Chondrocyte (in vitro differentiated cells): ENCODE data around the gene SF3B4. TPM values are rescaled to one million over a fixed set of nuclear protein-coding genes. Genes with fewer than 3 reads are reported as not detected.

Experiments used
- DNase-seq: peaks from one replicate; pipeline ENCODE4 v3.0.0; 2021; ENCODE audit warnings: mixed read lengths, low spot score
- H3K27ac Mint-ChIP-seq: one replicate; pipeline ENCODE4 v1.8.0; 2021; ENCODE audit warnings: mild to moderate bottlenecking, moderate library complexity, mixed read lengths; ENCODE audit not compliant: unreplicated experiment
- H3K27me3 Mint-ChIP-seq: 2 replicates; pipeline ENCODE4 v1.8.0; 2021; ENCODE audit warnings: low read depth, mixed read lengths
- H3K36me3 Mint-ChIP-seq: 2 replicates; pipeline ENCODE4 v1.8.0; 2021; ENCODE audit warnings: low read depth, mixed read lengths
- H3K4me1 Mint-ChIP-seq: 2 replicates; pipeline ENCODE4 v1.8.0; 2021; ENCODE audit warnings: low read depth, mild to moderate bottlenecking, mixed read lengths
- H3K4me3 Mint-ChIP-seq: one replicate; pipeline ENCODE4 v1.8.0; 2021; ENCODE audit warnings: mild to moderate bottlenecking, moderate library complexity, mixed read lengths; ENCODE audit not compliant: unreplicated experiment
- H3K9me3 Mint-ChIP-seq: 2 replicates; pipeline ENCODE4 v1.8.0; 2021; ENCODE audit warnings: low read depth, mixed read lengths
- CTCF ChIP-seq: fragments of 200-600 bp; sonication (generic); IDR thresholded peaks from 2 replicates; pipeline ENCODE4 v1.5.0; 2021; ENCODE audit warnings: antibody characterized with exemption, mild to moderate bottlenecking, moderate library complexity
- total RNA-seq: library from RNA; stranded (reverse); gene quantifications from 3 replicates; pipeline ENCODE4 v1.2.1, GENCODE V29; 2021

Gene SF3B4
- total RNA-seq, 1 donor from 2014 or later: 58.2 TPM

DNA sequence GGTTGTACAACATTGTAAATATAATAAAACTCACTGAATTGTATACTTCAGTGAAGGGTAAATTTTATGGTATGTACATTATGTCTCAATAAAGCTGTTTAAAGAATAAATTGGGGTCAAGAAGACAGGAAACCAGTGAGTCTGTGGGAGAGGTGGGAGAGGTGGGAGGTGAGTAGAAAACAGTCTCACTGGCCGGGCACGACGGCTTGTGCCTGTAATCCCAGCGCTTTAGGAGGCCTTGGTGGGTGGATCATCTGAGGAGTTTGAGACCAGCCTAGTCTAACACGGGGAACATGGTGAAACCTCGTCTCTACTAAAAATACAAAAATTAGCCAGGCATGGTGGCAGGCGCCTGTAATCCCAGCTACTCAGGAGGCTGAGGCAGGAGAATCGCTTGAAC is 4.9 kb upstream of the SF3B4 start:
- Mint-ChIP-seq H3K9me3 (no peaks in the 10 kb centered on the region), H3K36me3 (peaks cover 21% of the 10 kb centered on the region), H3K4me1 (peaks cover 48% of the 10 kb centered on the region), H3K27ac (no peak overlapping the region), H3K4me3 (no peak overlapping the region), H3K27me3 (no peaks in the 10 kb centered on the region)
- TF ChIP-seq CTCF: no peak
- DNase-seq: no peak

DNA sequence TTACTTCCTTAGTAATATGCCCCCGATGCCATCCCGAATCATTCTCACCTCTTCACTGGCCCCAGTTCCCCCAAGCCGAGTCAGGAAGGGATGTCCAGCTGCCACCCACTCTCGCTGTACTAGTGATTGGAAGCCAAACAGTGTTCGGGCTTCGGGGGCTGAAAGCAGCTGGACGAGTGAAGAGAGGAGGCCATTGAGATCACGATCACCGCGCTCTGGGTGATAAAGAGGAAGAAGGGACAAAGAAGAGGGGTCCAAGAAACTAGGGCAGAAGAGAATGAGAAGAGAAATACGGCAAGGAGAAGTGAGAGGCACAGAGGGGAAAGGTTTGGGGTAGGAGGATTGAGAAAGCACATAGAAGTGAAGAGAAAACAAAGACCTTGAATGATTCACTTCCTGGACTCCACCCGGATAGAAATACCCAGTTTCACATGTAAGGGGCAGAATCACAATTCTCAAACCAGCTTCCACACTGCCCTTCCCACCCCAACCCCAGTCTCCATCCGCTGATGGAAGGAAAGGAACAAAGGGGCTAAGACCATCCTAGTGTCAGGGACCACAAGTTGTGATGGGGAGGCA is 3.7 kb upstream of the SF3B4 start:
- Mint-ChIP-seq H3K4me1 (peaks cover 43% of the 10 kb centered on the region), H3K27ac (peak overlapping the region; percentile 76)

DNA sequence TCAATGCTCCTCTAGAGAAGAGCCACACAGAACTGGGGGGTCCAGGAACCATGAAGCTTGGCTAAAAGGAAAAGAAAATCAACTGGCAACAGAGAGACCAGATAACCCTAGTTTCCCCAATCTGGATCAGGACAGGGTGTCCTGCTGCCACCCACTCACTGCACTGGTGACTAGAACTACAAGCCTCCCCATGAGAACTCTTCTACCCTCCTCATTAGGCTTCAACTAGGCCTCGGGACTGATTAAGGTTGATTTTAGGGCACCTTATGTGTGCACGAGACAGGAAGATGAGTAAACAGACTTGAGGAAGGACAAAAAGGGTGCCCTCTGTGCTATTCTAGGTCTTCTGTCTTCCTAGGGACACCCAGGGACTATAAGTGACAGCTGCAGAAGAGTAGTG is 2.3 kb upstream of the SF3B4 start:
- no peak for TF ChIP-seq CTCF
- Mint-ChIP-seq H3K4me3 (no peak overlapping the region), H3K4me1 (peaks cover 47% of the 10 kb centered on the region), H3K36me3 (peaks cover 34% of the 10 kb centered on the region), H3K27me3 (no peaks in the 10 kb centered on the region), H3K27ac (no peak overlapping the region), H3K9me3 (no peaks in the 10 kb centered on the region)
- no peak for DNase-seq

More for the DNA sequence above, 3.7 kb upstream of the SF3B4 start:
- H3K9me3 Mint-ChIP-seq: no peaks in the 10 kb centered on the region
- no peaks in the 10 kb centered on the region for H3K27me3 Mint-ChIP-seq
- no peak overlapping the region for H3K4me3 Mint-ChIP-seq
- peaks cover 24% of the 10 kb centered on the region for H3K36me3 Mint-ChIP-seq
- no peak for DNase-seq
- no peak for TF ChIP-seq CTCF

- Mint-ChIP-seq H3K4me1 (peaks cover 51% of the 10 kb centered on the region), H3K4me3 (peak overlapping the region; percentile 99), H3K36me3 (peaks cover 42% of the 10 kb centered on the region), H3K9me3 (no peaks in the 10 kb centered on the region), H3K27me3 (no peaks in the 10 kb centered on the region), H3K27ac (peak overlapping the region; percentile 98)
- no peak for DNase-seq
- no peak for TF ChIP-seq CTCF
These were observed 760 bp upstream of the SF3B4 start for GRCh38 chr1:149928401-149928724.

DNA sequence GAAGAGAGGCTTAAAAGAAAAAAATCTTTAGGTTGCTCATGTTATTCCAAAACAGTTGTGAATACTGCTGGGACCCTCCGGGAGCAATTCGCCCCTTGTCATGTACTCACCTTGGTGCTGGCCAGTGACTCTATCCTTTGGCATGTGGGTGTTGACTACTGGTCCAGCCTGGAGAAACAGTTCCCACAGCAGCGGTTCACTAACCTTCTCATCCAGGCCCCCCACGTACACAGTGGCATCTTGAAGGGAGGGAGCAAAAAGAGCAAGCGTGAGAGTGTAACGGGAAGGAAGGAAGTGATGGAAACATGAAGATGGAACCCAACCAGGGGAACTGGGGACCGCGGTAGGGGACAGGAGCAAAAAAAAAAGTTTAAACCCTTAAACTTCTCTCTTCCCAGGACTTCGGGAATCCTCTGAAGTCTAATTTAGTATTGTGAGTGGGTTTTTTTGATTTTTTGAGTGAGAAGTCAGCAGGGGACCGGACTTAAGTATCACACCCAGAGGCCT is 494 bp downstream of the SF3B4 start:
- TF ChIP-seq CTCF: no peak
- no peaks in the 10 kb centered on the region for H3K9me3 Mint-ChIP-seq
- peak overlapping the region; percentile 99 for H3K4me3 Mint-ChIP-seq
- no peaks in the 10 kb centered on the region for H3K27me3 Mint-ChIP-seq
- peaks cover 46% of the 10 kb centered on the region for H3K36me3 Mint-ChIP-seq
- H3K4me1 Mint-ChIP-seq: peaks cover 51% of the 10 kb centered on the region
- H3K27ac Mint-ChIP-seq: peak overlapping the region; percentile 98
- DNase-seq: no peak
